Measurements from ENCODE around the gene DNAJB6. TPM values are rescaled to one million over a fixed set of nuclear protein-coding genes. Genes with fewer than 3 reads are reported as not detected.

Gene DNAJB6
- total RNA-seq, 1 experiment from 2014 or later = 288 TPM

DNA sequence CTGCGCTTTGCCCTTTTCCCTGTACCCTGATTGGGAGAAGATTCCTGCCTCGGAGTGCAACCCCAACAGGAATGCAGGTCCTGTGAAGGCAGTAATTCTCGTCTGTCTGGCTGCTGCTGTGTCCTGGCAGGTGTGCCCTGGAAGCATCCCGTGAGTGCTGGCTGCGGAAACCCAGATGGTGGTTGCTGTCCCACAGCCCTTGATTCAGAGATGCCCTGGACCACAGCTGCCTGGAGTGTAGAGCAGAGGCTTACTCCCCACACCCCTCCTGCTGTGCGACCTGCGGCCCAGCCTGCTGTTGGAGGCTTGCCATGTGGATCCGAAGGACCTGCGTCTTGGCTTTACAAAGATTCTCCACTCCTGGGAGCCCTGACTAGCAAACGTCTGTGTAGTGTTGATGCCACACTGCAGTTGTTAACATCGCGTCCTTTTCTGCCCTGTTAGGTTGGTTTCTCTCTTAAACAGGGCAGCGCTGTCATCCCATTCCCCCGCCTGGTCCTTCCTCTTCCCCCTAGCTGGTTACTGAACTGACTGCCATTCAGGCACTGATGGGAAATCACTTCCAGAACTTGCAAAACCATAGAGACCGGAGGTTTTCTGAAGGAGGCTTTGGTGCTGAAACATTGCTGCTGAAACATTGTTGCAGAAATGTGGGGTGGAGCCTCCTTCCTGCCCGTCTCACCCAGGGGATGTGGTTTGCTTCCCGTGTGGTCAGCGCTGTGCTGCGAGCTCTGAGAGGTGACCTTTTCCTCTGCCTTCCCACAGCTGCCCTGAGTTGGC, 53.3 kb downstream of the DNAJB6 start:
- POLR2A ChIA-PET = no interaction called here

DNA sequence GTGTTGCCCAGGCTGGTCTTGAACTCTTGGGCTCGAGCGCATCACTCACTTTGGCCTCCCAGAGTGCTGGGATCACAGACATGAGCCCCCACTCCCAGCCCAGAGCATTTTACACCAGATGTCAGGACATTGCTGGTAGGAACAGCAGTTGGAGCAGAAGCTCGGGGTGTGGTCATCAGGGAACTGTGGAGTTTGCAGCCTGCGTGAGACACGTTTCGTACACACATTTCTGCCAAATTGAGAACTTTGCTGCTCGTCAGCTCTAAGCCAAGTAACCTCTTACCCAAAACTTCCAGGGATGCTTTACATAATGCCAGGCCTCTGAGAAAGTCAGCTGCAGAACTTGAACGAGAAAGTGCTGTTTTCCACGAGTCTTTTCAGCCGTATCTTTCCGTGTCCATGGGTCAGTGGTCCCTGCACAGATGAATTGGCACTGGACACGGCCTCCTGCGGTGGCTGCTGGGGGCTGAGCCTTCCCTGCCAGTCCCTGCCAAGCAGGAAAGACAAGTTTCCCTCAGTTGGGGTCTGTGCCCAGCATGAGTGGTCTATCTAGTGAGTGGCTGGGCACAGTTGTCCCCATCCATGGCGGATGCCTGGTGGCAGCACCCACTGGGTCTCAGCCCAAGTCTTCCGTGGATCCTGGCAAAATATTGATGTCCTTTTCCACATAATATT, 54.4 kb downstream of the DNAJB6 start:
- Mint-ChIP-seq H3K4me1 (peaks cover 51% of the 10 kb centered on the region), H3K27ac (peak overlapping the region; percentile 46), H3K36me3 (peaks cover 60% of the 10 kb centered on the region), H3K9me3 (no peaks in the 10 kb centered on the region), H3K27me3 (ENCODE audit: low read depth) (no peaks in the 10 kb centered on the region), H3K4me3 (no peak overlapping the region)
- ChIA-PET CTCF (no interaction called here), POLR2A (no interaction called here)
- DNase-seq (ENCODE audit: low spot score) (no peak), ATAC-seq (no peak)
- TF ChIP-seq RORB (CRISPR knock-in tag; IDR thresholded peaks at IDR 0.05) (no peak), NR2C2 (CRISPR knock-in tag; IDR thresholded peaks at IDR 0.05) (no peak), GABPB1 (CRISPR knock-in tag; IDR thresholded peaks at IDR 0.05) (no peak), ZNF396 (CRISPR knock-in tag; IDR thresholded peaks at IDR 0.05; ENCODE audit: borderline replicate concordance) (no peak)

More for the DNA sequence above, 53.3 kb downstream of the DNAJB6 start:
- H3K36me3 Mint-ChIP-seq = peaks cover 62% of the 10 kb centered on the region
- CTCF ChIA-PET = no interaction called here
- no peak overlapping the region for H3K4me3 Mint-ChIP-seq
- DNase-seq (ENCODE audit: low spot score) = no peak
- H3K9me3 Mint-ChIP-seq = no peaks in the 10 kb centered on the region
- TF ChIP-seq FOXP1 (CRISPR knock-in tag; IDR thresholded peaks at IDR 0.05; ENCODE audit: borderline replicate concordance) (0 out of 2 replicates have a peak, but pooled peaks have one; percentile 21), ZNF121 (CRISPR knock-in tag; IDR thresholded peaks at IDR 0.05) (no peak)
- peak overlapping the region; percentile 89 for H3K27ac Mint-ChIP-seq
- H3K4me1 Mint-ChIP-seq = peaks cover 49% of the 10 kb centered on the region
- no peaks in the 10 kb centered on the region for H3K27me3 Mint-ChIP-seq (ENCODE audit: low read depth)
- no peak; the same call in 1 of the 2 replicates for ATAC-seq

DNA sequence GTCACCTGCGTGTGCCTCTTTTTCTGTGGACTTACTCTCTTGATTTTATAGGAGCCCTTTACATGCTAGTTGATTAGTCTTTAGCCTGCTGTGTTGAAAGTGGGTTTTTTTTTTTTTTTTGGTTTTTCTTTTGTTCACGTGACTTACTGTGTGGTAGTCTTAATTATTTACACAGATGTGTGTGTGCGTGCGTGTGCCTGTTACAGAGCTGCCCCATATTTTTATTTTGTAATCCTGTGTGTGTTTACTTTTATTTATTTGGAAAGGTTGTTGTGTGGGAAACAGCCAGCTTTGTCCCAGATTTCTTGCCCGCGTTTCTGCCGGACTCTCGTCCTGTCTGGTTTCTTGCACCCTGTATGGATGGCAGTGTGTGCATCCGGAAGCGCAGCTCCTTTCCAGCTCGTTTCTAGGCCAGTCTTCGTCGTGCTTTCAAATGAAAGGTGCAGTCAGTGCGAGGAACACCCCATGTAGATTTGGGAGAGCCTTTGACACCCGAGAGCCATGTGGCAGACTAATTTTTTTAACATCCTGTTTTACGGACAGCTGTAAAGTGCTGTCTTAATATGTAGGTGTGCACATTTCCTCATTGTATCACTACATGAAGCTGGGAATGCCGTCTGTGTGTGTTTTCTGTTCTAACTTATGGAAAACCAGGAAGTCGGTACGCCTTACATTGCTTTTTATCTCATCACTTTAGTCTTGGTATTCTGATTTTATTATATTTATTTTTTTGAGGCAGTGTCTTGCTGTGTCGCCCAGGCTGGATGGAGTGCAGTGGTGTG, 55.6 kb downstream of the DNAJB6 start:
- DNase-seq (ENCODE audit: low spot score) = no peak
- Mint-ChIP-seq H3K4me1 (peaks cover 41% of the 10 kb centered on the region), H3K9me3 (no peaks in the 10 kb centered on the region), H3K27ac (peak overlapping the region; percentile 92), H3K4me3 (no peak overlapping the region), H3K27me3 (ENCODE audit: low read depth) (no peaks in the 10 kb centered on the region), H3K36me3 (peaks cover 54% of the 10 kb centered on the region)
- ChIA-PET CTCF (interaction anchor here (0.7 kb wide), 1 partner anchor 20 kb away, joined by 4 read pairs; no protein-coding TSS in a partner anchor), POLR2A (no interaction called here)
- TF ChIP-seq, protein P1, sequence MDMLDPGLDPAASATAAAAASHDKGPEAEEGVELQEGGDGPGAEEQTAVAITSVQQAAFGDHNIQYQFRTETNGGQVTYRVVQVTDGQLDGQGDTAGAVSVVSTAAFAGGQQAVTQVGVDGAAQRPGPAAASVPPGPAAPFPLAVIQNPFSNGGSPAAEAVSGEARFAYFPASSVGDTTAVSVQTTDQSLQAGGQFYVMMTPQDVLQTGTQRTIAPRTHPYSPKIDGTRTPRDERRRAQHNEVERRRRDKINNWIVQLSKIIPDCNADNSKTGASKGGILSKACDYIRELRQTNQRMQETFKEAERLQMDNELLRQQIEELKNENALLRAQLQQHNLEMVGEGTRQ (CRISPR knock-in tag; IDR thresholded peaks at IDR 0.05) = no peak
- TF ChIP-seq ESRRA (CRISPR knock-in tag; IDR thresholded peaks at IDR 0.05; ENCODE audit: borderline replicate concordance) (no peak), ZNF671 (CRISPR knock-in tag; IDR thresholded peaks at IDR 0.05) (no peak), ZNF416 (CRISPR knock-in tag; IDR thresholded peaks at IDR 0.05) (no peak), GTF2I (CRISPR knock-in tag; conservative IDR thresholded peaks at IDR 0.05) (no peak), TEAD1 (CRISPR knock-in tag; IDR thresholded peaks at IDR 0.05) (no peak), EMX1 (CRISPR knock-in tag; IDR thresholded peaks at IDR 0.05) (no peak)
- TF ChIP-seq, protein P2, sequence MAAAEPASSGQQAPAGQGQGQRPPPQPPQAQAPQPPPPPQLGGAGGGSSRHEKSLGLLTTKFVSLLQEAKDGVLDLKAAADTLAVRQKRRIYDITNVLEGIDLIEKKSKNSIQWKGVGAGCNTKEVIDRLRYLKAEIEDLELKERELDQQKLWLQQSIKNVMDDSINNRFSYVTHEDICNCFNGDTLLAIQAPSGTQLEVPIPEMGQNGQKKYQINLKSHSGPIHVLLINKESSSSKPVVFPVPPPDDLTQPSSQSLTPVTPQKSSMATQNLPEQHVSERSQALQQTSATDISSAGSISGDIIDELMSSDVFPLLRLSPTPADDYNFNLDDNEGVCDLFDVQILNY (CRISPR knock-in tag; IDR thresholded peaks at IDR 0.05) = no peak
- TF ChIP-seq, protein P3, sequence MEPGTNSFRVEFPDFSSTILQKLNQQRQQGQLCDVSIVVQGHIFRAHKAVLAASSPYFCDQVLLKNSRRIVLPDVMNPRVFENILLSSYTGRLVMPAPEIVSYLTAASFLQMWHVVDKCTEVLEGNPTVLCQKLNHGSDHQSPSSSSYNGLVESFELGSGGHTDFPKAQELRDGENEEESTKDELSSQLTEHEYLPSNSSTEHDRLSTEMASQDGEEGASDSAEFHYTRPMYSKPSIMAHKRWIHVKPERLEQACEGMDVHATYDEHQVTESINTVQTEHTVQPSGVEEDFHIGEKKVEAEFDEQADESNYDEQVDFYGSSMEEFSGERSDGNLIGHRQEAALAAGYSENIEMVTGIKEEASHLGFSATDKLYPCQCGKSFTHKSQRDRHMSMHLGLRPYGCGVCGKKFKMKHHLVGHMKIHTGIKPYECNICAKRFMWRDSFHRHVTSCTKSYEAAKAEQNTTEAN (CRISPR knock-in tag; IDR thresholded peaks at IDR 0.05) = no peak
- TF ChIP-seq, protein P4, sequence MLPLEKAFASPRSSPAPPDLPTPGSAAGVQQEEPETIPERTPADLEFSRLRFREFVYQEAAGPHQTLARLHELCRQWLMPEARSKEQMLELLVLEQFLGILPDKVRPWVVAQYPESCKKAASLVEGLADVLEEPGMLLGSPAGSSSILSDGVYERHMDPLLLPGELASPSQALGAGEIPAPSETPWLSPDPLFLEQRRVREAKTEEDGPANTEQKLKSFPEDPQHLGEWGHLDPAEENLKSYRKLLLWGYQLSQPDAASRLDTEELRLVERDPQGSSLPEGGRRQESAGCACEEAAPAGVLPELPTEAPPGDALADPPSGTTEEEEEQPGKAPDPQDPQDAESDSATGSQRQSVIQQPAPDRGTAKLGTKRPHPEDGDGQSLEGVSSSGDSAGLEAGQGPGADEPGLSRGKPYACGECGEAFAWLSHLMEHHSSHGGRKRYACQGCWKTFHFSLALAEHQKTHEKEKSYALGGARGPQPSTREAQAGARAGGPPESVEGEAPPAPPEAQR (CRISPR knock-in tag; IDR thresholded peaks at IDR 0.05) = no peak
- TF ChIP-seq, protein P5, sequence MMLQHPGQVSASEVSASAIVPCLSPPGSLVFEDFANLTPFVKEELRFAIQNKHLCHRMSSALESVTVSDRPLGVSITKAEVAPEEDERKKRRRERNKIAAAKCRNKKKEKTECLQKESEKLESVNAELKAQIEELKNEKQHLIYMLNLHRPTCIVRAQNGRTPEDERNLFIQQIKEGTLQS (CRISPR knock-in tag; conservative IDR thresholded peaks at IDR 0.05) = no peak
- TF ChIP-seq, protein P6, sequence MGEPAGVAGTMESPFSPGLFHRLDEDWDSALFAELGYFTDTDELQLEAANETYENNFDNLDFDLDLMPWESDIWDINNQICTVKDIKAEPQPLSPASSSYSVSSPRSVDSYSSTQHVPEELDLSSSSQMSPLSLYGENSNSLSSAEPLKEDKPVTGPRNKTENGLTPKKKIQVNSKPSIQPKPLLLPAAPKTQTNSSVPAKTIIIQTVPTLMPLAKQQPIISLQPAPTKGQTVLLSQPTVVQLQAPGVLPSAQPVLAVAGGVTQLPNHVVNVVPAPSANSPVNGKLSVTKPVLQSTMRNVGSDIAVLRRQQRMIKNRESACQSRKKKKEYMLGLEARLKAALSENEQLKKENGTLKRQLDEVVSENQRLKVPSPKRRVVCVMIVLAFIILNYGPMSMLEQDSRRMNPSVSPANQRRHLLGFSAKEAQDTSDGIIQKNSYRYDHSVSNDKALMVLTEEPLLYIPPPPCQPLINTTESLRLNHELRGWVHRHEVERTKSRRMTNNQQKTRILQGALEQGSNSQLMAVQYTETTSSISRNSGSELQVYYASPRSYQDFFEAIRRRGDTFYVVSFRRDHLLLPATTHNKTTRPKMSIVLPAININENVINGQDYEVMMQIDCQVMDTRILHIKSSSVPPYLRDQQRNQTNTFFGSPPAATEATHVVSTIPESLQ (CRISPR knock-in tag; IDR thresholded peaks at IDR 0.05) = no peak
- TF ChIP-seq, protein P7, sequence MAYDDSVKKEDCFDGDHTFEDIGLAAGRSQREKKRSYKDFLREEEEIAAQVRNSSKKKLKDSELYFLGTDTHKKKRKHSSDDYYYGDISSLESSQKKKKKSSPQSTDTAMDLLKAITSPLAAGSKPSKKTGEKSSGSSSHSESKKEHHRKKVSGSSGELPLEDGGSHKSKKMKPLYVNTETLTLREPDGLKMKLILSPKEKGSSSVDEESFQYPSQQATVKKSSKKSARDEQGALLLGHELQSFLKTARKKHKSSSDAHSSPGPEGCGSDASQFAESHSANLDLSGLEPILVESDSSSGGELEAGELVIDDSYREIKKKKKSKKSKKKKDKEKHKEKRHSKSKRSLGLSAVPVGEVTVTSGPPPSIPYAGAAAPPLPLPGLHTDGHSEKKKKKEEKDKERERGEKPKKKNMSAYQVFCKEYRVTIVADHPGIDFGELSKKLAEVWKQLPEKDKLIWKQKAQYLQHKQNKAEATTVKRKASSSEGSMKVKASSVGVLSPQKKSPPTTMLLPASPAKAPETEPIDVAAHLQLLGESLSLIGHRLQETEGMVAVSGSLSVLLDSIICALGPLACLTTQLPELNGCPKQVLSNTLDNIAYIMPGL (CRISPR knock-in tag; IDR thresholded peaks at IDR 0.05) = no peak
- no peak for ATAC-seq

All from WTC11 (cell line).